Kidney (tissue), 14 donors: ENCODE measurements around the gene CCDC80. TPM values are rescaled to one million over a fixed set of nuclear protein-coding genes. Genes with fewer than 3 reads are reported as not detected.
"Not testable (repeated sequence)": the region's sequence is repeated elsewhere in the genome, so short reads cannot be mapped to it uniquely, and the experiment has no call there.

ENCODE experiments used
- DNase-seq, 5 donors: peaks; one replicate each; pipeline ENCODE4 v3.0.0-alpha.2; 2013 to 2020
- FAIRE-seq: peaks from 2 replicates; lab custom pipeline; 2012; peaks lifted over from hg19 to GRCh38; lab: Jason Lieb, UNC
- H3K27ac ChIP-seq, 2 donors: one replicate each; pipeline ENCODE4 v1.7.0; 2013; ENCODE audit warnings: low read depth in 2 of 2, low read length in 2 of 2, inconsistent platforms in 1 of 2
- H3K27me3 ChIP-seq: one replicate; pipeline ENCODE4 v1.7.1; 2013; ENCODE audit warnings: low read length, inconsistent platforms; ENCODE audit not compliant: control insufficient read depth, insufficient read depth
- H3K36me3 ChIP-seq, 3 donors: one replicate each; pipeline versions ENCODE4 v1.7.0 to v1.7.1; 2013; ENCODE audit warnings: low read length in 3 of 3, control low read depth in 1 of 3, inconsistent platforms in 1 of 3; ENCODE audit not compliant: insufficient read depth in 3 of 3, control insufficient read depth in 2 of 3
- H3K4me1 ChIP-seq, 3 donors: one replicate each; pipeline versions ENCODE4 v1.7.0 to v1.7.1; 2013; ENCODE audit warnings: low read length in 3 of 3, inconsistent platforms in 1 of 3, low read depth in 1 of 3; ENCODE audit not compliant: control insufficient read depth in 2 of 3, insufficient read depth in 2 of 3
- H3K4me3 ChIP-seq, 3 donors: one replicate each; pipeline versions ENCODE4 v1.7.0 to v1.8.1; 2013; ENCODE audit warnings: low read length in 3 of 3, control low read depth in 1 of 3, inconsistent platforms in 1 of 3
- H3K9ac ChIP-seq, 3 donors: one replicate each; pipeline versions ENCODE4 v1.7.0 to v1.7.1; 2013; ENCODE audit warnings: low read length in 3 of 3, control low read depth in 1 of 3, inconsistent platforms in 1 of 3
- H3K9me3 ChIP-seq, 3 donors: one replicate each; pipeline versions ENCODE4 v1.7.0 to v1.7.1; 2013; ENCODE audit warnings: low read length in 3 of 3, control low read depth in 1 of 3, inconsistent platforms in 1 of 3; ENCODE audit not compliant: control insufficient read depth in 2 of 3, insufficient read depth in 1 of 3
- intact Hi-C: fragments of 100-400 bp; cut with DNase I; formaldehyde crosslinking; loops from one replicate; pipeline ENCODE4 v1.11.1; 2022
- polyA plus RNA-seq: library from polyadenylated mRNA; stranded (reverse); fragments of 350-450 nt; fragmentation: Illumina TruSeq; extraction: RNeasy Lipid Tissue Mini Kit (QIAGEN cat#74804); gene quantifications from one replicate; pipeline ENCODE4 v1.2.3, GENCODE V29; 2014; ENCODE audit warnings: low read depth, low replicate concordance; ENCODE audit not compliant: insufficient read depth
- total RNA-seq: library from RNA; stranded (reverse); fragmentation: NEBNext Ultra II Directional; extraction: Animal tissue kit (Norgen Biotek cat#: 25700); gene quantifications from one replicate; pipeline ENCODE4 v1.2.1, GENCODE V29; 2021
- TF ChIP-seq, protein P1 (sequence below): IDR thresholded peaks from 3 replicates; pipeline ENCODE4 v1.5.1; 2012; ENCODE audit warnings: mild to moderate bottlenecking, moderate library complexity, borderline replicate concordance; ENCODE audit not compliant: insufficient read depth; ENCODE audit errors: extremely low read depth
- donor health status: control.
- donor health status: control.
- donor health status: control.
- donor health status: control.
- donor health status: control.
- donor health status: DM: yes; HTN: yes; CAD: no.
- donor health status: Normal renal cell carcinoma (clear cell type).

Gene CCDC80
- total and polyA plus RNA-seq, 2 donors from 2014 or later = 12.0 to 57.5 TPM

DNA sequence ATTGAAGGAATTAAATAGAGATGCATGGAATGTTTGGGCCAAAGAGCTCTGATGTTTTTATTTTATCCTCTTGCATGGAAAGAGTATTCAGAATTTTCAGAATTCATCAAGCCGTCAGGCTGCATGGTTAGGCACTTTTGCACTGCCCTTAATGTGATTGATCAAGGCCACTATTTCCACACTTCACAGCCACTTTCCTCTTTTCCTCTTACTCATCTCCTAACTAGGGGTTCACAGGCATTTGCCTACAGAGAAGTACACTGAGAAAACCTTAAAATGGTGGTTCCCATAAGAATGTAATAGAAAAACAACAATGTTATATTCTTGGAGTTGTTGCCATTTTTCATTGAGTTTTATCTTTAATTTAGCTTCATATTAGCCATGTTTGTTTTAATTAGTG lies 68.2 kb downstream of the CCDC80 start:
- no peaks in the 10 kb centered on the region for H3K4me1 ChIP-seq
- no peaks in the 10 kb centered on the region for H3K27me3 ChIP-seq
- intact Hi-C loops = no loop called here
- H3K9ac ChIP-seq = no peak overlapping the region
- H3K27ac ChIP-seq = no peak overlapping the region
- TF ChIP-seq, protein P1, sequence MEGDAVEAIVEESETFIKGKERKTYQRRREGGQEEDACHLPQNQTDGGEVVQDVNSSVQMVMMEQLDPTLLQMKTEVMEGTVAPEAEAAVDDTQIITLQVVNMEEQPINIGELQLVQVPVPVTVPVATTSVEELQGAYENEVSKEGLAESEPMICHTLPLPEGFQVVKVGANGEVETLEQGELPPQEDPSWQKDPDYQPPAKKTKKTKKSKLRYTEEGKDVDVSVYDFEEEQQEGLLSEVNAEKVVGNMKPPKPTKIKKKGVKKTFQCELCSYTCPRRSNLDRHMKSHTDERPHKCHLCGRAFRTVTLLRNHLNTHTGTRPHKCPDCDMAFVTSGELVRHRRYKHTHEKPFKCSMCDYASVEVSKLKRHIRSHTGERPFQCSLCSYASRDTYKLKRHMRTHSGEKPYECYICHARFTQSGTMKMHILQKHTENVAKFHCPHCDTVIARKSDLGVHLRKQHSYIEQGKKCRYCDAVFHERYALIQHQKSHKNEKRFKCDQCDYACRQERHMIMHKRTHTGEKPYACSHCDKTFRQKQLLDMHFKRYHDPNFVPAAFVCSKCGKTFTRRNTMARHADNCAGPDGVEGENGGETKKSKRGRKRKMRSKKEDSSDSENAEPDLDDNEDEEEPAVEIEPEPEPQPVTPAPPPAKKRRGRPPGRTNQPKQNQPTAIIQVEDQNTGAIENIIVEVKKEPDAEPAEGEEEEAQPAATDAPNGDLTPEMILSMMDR = no peak
- no peak overlapping the region for H3K4me3 ChIP-seq
- DNase-seq (no peak), FAIRE-seq (no peak)
- peaks cover 2 to 18% (median 4%) of the 10 kb centered on the region in 3 donors for H3K36me3 ChIP-seq
- no peaks in the 10 kb centered on the region for H3K9me3 ChIP-seq

DNA sequence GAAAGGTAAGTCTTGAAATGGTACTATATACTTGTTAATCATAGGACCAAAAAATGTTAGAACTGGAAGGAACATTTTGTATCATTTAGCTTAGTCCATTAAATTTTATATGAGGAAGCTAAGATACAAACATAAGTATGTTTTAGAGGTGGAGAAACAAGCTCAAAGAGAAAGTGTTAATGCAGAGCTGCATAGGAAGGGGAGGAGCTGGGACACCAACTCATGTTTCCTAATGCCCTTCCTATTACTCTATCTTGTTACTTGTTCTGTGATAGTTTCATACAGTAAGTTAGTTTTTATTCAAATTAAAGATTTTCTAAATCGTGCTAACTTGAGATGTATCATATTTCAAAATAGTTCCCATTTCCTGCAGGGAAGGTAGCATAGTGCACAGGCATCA lies 71.7 kb downstream of the CCDC80 start:
- intact Hi-C loops = no loop called here
- TF ChIP-seq, protein P1 = no peak
- Histone ChIP-seq H3K27ac (no peak overlapping the region), H3K9me3 (no peaks in the 10 kb centered on the region), H3K9ac (no peak overlapping the region), H3K4me1 (no peaks in the 10 kb centered on the region), H3K36me3 (peaks cover 2 to 17% (median 4%) of the 10 kb centered on the region in 3 donors), H3K4me3 (no peak overlapping the region), H3K27me3 (no peaks in the 10 kb centered on the region)
- FAIRE-seq (no peak), DNase-seq (no peak)

DNA sequence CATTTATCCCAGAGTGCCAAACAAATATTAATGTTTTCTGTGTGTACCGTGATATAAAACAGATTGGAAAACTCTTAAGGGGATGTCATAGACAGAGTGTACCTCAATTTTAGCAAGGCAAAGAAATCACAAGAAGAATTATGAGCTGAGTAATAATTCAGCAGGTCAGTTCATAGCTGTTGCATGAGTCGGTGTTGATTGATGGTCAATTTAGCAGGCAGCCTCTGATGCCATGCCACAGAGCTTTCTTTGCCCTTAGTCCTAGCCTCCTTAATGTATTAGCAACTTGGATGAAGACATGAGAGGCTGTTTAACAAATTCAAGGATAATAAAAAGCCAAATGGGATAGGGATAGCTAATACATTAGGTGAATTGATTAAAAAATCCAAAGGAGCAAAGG lies 72.3 kb downstream of the CCDC80 start:
- H3K4me3 ChIP-seq = no peak overlapping the region
- H3K4me1 ChIP-seq = peaks cover 0 to 2% (median 0%) of the 10 kb centered on the region in 3 donors
- DNase-seq (no peak), FAIRE-seq (no peak)
- H3K27me3 ChIP-seq = no peaks in the 10 kb centered on the region
- no peak overlapping the region for H3K27ac ChIP-seq
- intact Hi-C loops = no loop called here
- no peaks in the 10 kb centered on the region for H3K9me3 ChIP-seq
- H3K9ac ChIP-seq = no peak overlapping the region
- peaks cover 2 to 10% (median 4%) of the 10 kb centered on the region in 3 donors for H3K36me3 ChIP-seq
- TF ChIP-seq, protein P1 = no peak

DNA sequence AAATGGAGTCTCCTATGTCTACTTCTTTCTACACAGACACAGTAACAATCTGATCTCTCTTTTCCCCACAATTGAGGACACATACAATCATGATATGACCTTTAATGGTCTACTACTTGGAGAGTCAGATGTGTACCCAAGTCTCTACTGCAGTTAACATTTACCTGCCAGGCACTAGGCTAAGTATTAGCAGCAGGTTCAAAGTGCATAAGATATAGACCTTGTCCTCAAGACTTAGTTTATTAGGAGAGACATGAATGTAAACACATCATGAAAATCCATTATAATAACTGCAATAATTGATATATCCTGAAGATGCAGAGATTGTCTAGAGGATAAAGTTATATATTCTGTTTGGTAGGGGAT lies 76.0 kb downstream of the CCDC80 start:
- H3K9me3 ChIP-seq = no peaks in the 10 kb centered on the region
- H3K4me3 ChIP-seq = no peak overlapping the region
- no peak overlapping the region for H3K9ac ChIP-seq
- peaks cover 0 to 14% (median 4%) of the 10 kb centered on the region in 3 donors for H3K4me1 ChIP-seq
- intact Hi-C loops = no loop called here
- DNase-seq (no peak), FAIRE-seq (no peak)
- H3K27me3 ChIP-seq = no peaks in the 10 kb centered on the region
- H3K36me3 ChIP-seq = no peaks in the 10 kb centered on the region
- TF ChIP-seq, protein P1 = no peak
- H3K27ac ChIP-seq = no peak overlapping the region

DNA sequence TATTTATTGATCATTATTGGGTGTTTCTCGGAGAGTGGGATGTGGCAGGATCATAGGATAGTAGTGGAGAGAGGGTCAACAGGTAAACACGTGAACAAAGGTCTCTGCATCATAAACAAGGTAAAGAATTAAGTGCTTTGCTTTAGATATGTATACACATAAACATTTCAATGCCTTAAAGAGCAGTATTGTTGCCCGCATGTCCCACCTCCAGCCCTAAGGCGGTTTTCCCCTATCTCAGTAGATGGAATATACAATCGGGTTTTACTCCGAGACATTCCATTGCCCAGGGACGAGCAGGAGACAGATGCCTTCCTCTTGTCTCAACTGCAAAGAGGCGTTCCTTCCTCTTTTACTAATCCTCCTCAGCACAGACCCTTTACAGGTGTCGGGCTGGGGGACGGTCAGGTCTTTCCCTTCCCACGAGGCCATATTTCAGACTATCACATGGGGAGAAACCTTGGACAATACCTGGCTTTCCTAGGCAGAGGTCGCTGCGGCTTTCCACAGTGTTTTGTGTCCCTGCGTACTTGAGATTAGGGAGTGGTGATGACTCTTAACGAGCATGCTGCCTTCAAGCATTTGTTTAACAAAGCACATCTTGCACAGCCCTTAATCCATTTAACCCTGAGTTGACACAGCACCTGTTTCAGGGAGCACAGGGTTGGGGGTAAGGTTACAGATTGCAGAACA lies 76.5 kb downstream of the CCDC80 start:
- H3K36me3 ChIP-seq, DNase-seq, H3K4me3 ChIP-seq, H3K9me3 ChIP-seq, H3K27me3 ChIP-seq, FAIRE-seq, H3K27ac ChIP-seq, H3K9ac ChIP-seq, intact Hi-C loops: not testable (repeated sequence)
- H3K4me1 ChIP-seq = peaks cover 4 to 19% (median 6%) of the 10 kb centered on the region in 3 donors
